ENCODE data around the gene GGTLC3.
"Not testable (repeated sequence)": the region's sequence is repeated elsewhere in the genome, so short reads cannot be mapped to it uniquely, and the experiment has no call there.

The GGTLC3 gene

GRCh38 chr22:18518061-18518460 lies at the start of gene GGTLC3:
TSS of gene GGTLC3 (minus strand) at chr22:18518161. CDS start at chr22:18517897, 264 bp downstream.
- DNase-seq = not testable (repeated sequence)

DNA sequence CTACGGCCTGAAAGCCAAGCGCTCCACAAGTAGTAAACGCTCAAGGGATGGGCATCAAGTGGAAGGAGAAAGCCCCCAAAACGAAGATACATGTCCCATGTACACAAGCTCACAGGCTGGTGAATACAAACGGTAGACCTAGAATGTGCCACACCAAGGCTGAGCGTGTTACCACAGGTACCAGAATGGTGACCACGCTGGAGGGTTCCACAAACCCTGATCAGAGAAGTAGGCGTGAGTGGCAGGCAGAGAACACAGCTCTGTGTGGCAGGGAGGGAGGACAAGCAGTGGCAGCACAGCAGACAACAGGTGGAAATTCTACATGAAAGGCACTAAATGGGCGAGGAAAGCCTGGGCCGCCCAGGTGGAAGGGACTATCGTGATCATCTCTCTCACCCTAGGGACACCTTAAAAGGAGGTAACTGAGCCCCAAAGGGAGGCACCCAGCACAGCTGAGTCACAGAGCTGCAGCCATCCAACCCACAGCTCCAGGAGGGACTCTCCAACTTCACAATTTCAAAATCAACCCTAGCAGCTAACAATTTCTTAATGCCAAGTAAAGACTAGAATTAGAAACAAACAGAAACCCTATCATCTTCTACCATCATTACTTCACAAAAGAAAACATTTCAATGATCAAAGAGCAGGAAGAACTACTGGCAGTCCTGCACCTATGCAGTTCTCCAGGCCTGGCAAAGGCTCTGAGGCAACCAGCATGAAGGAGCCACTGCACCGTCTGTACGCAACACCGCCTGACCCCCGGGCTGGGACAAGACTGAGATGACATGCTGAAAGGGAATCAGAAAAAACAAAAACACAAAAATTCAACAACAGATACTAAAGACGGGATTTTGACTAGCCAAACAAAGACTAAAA lies 42.4 kb upstream of the GGTLC3 start:
- not testable (repeated sequence) for DNase-seq

DNA sequence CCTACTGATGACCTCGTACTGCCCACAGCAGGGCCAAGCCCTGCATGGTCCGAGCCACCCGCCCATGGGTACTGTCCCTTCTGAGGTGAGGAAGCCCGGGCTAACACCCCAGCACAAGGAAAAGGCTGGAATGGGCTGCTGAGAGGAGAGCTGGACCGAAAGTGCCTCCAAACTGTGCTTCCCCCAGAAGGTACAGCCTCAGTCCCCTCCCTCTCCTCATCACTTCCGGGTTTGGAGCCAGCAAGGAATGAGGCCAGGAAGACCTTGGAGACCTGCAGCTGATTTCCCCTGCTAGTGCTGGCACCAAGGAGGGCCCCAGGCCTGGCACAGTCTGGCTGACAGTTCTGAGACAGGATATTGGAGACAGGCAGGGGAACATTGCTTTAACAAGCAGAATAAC lies 41.0 kb upstream of the GGTLC3 start:
- not testable (repeated sequence) for DNase-seq

GRCh38 chr22:18558516-18558915 lies 40.6 kb upstream of the GGTLC3 start:
- DNase-seq = not testable (repeated sequence)

GRCh38 chr22:18554280-18555256 lies 36.6 kb upstream of the GGTLC3 start:
- not testable (repeated sequence) for DNase-seq

GRCh38 chr22:18552839-18553597 lies 35.1 kb upstream of the GGTLC3 start:
- not testable (repeated sequence) for DNase-seq

GRCh38 chr22:18551046-18551445 lies 33.1 kb upstream of the GGTLC3 start:
- DNase-seq = not testable (repeated sequence)

DNA sequence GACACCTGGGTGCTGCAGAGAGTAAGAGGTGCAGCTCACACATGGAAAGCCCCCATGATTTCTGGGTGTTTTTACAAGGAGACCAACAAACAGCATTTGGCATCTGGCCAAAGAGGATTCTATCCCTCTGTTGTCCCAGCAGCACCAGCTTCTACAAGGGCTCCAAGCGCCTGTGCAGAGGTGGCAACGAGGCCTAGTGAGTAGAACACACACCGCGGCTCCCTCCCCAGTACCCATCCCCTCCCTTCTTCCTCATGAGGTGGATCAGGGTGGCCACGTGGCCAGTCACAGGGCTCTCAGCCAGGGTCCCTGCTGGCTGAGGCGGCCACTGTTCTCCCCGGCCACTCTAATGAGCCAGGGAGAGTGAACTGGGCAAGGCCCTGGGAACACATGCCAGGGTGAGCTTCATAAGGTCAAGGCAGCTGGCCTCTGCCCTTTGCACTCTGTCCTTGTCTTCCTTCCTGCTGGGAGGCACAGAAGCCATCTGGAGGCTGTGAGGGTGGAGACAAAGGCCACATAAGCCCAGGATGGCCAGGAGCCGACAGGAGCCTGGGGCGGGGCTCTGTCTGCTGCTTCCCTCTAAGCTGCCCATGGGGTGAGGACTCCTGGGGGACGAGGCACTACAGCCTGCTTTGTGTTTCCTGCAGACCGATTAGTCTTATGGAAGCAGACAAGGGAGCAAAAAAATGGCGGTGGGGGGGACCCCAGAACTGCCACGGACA lies 31.7 kb upstream of the GGTLC3 start:
- not testable (repeated sequence) for DNase-seq

DNA sequence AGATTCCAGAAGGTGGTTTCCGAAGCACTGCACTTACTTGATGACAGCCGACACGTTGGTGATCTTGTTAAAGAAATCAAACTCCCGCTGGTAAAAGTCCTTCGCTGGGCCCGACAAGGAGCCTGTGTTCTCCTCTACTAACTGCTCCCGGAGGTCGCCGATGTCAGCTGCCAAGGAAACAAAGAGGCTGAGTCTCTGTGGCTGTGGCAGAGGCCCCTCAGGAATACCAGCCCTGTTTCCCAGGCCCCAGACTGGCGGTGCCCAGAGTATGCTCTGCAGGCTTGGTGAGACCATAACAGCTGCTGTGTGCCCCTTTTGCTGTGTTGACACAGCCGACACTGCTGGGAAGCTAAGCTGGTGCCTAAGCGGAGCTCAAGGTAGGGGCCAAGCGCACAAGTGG lies 26.7 kb upstream of the GGTLC3 start:
- DNase-seq = not testable (repeated sequence)

- not testable (repeated sequence) for DNase-seq
Measured at GRCh38 chr22:18543400-18543799, 25.4 kb upstream of the GGTLC3 start.

DNA sequence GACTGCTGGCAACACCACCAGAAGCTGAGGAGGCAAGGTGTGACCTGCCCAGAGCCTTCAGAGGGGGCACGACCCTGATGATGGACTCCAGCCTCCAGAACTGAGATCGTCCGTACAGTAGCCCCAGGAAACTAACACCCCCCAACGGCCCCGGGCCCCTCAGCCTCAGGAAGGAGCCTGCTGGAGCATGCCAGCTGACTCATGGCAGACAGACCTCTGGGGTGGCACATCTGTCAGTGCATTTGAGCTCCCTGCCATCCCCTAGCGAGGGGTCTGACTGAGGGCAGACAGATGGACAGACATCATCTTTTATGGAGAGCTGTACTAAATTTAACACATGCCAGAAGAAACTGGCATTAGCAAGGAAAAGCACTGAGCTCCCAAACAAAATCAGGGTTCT lies 22.0 kb upstream of the GGTLC3 start:
- not testable (repeated sequence) for DNase-seq

GRCh38 chr22:18534315-18534714 lies 16.4 kb upstream of the GGTLC3 start:
- not testable (repeated sequence) for DNase-seq

- DNase-seq = not testable (repeated sequence)
Measured at GRCh38 chr22:18533633-18534032, 15.7 kb upstream of the GGTLC3 start.

- not testable (repeated sequence) for DNase-seq
Measured at GRCh38 chr22:18529416-18530145, 11.6 kb upstream of the GGTLC3 start.

- not testable (repeated sequence) for DNase-seq
Measured at GRCh38 chr22:18528597-18529415, 10.8 kb upstream of the GGTLC3 start.

DNA sequence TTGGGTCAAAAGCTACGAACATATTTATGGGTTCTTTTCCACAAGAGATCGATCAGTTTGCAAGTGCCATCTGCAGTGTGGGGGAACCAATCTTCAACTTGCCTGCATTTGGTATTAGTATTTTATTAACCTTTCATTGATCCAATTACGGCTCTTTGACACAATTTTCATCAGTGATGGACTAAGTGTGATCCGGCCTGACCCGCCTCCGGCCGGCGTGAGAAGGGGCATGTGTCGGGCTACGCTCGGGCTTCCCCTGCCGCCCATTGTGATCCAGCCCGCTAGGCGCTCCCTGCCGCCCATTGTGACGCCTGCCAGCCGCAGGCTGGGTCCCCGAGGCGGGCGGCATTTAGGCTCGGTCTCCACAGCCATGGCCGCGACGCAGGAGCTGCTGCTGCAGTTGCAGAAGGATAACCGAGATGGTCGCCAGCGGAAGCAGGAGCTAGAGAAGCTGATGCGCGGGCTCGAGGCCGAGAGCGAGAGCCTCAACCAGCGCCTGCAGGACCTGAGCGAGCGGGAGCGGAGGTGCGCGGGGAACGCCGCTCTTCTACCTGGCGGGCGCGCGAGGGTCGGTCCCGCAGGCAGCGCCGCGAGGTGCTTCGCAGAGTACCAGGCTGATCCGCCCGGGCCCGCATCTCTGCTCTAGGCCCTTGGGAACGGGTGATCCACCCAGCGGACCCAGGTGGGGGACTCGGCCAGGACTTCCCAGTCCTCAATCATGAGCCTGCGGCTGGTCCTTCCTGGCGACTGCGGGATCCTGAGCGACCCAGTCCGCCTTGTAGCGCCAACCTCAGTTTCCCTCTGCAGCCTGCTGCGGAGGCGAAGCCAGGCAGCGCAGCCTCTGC lies 10.0 kb upstream of the GGTLC3 start, which contains the start of gene TMEM191B:
Gene TMEM191B (plus strand): TSS at position 51 of the 845 bp plus-strand sequence. CDS start 179 bp downstream, at position 230.
- not testable (repeated sequence) for DNase-seq

GRCh38 chr22:18523328-18523727 lies 5.4 kb upstream of the GGTLC3 start:
- DNase-seq = not testable (repeated sequence)

- DNase-seq = not testable (repeated sequence)
Measured at GRCh38 chr22:18522762-18523161, 4.8 kb upstream of the GGTLC3 start.

DNA sequence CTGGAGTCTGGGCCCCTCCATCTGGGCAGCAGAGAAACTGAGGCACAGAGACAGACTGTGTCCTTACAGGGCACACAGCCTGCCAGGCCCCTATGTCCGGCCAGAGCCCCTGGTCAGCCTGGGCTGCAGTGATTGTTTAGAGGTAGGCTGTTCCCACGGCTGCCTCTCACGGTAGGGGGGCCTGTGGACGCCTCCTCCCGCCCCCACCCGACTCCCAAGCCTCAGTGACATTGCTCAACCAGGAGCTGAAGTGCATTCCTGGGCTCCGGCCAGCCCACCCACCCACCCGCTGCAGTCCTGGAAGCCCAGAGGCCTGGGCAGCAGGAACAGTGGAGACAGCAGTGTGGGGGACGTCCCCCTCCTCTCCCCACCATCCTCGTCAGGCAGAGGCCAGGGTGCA lies 4.5 kb downstream of the GGTLC3 start:
- not testable (repeated sequence) for DNase-seq
